Colon (tissue), 2 donors: Measurements from ENCODE around the gene GPR156.

Source experiments
- FAIRE-seq: peaks from 2 replicates; lab custom pipeline; 2012; peaks lifted over from hg19 to GRCh38; lab: Jason Lieb, UNC
- donor health status: control.
- donor health status: control.

GPR156 gene

GRCh38 chr3:120193554-120193953 lies 91.5 kb downstream of the GPR156 start:
- FAIRE-seq = no peak

- no peak for FAIRE-seq
Observed at GRCh38 chr3:120192579-120192978, 92.4 kb downstream of the GPR156 start.

- no peak for FAIRE-seq
Observed at GRCh38 chr3:120192159-120192558, 92.9 kb downstream of the GPR156 start.

- no peak for FAIRE-seq
Observed at GRCh38 chr3:120182613-120183511, 102.2 kb downstream of the GPR156 start.

- no peak for FAIRE-seq
Observed at GRCh38 chr3:120181632-120182031, 103.4 kb downstream of the GPR156 start.

- no peak for FAIRE-seq
Observed at GRCh38 chr3:120180731-120181412, 104.2 kb downstream of the GPR156 start.

- FAIRE-seq = no peak
Observed at GRCh38 chr3:120177707-120178306, 107.2 kb downstream of the GPR156 start.

- no peak for FAIRE-seq
Observed at GRCh38 chr3:120177151-120177550, 107.9 kb downstream of the GPR156 start.

- FAIRE-seq = no peak
Observed at GRCh38 chr3:120174811-120175539, 110.0 kb downstream of the GPR156 start.

- no peak for FAIRE-seq
Observed at GRCh38 chr3:120173056-120173675, 111.9 kb downstream of the GPR156 start.

- no peak for FAIRE-seq
Observed at GRCh38 chr3:120172070-120172469, 113.0 kb downstream of the GPR156 start.

- no peak for FAIRE-seq
Observed at GRCh38 chr3:120171134-120171873, 113.7 kb downstream of the GPR156 start.

- no peak for FAIRE-seq
Observed at GRCh38 chr3:120170223-120170622, 114.8 kb downstream of the GPR156 start.

- no peak for FAIRE-seq
Observed at GRCh38 chr3:120169407-120169806, 115.6 kb downstream of the GPR156 start.

GRCh38 chr3:120168611-120169010 lies 116.4 kb downstream of the GPR156 start:
- FAIRE-seq = no peak

GRCh38 chr3:120168038-120168437 lies 117.0 kb downstream of the GPR156 start:
- FAIRE-seq = no peak

- no peak for FAIRE-seq
Observed at GRCh38 chr3:120167488-120167887, 117.5 kb downstream of the GPR156 start.

- no peak for FAIRE-seq
Observed at GRCh38 chr3:120163816-120164215, 121.2 kb downstream of the GPR156 start.

- no peak for FAIRE-seq
Observed at GRCh38 chr3:120163026-120163425, 122.0 kb downstream of the GPR156 start.

- FAIRE-seq = no peak
Observed at GRCh38 chr3:120162400-120162799, 122.6 kb downstream of the GPR156 start.

GRCh38 chr3:120161902-120162301 lies 123.1 kb downstream of the GPR156 start:
- FAIRE-seq = no peak
